ENCODE results near the gene ATXN1. TPM values are rescaled to one million over a fixed set of nuclear protein-coding genes. Genes with fewer than 3 reads are reported as not detected.

Gene ATXN1
- polyA plus RNA-seq, 1 of the 3 experiments (the other 2 are of a cell fraction): 7.9 TPM

GRCh38 chr6:16626650-16627049 lies 134.6 kb downstream of the ATXN1 start:
- CTCF ChIA-PET: no interaction called here
- H2AFZ ChIP-seq (ENCODE audit: low read depth): no peak overlapping the region
- TF ChIP-seq FOXM1 (IDR thresholded peaks at IDR 0.05; ENCODE audit: low read depth) (no peak), EZH2phosphoT487 (IDR thresholded peaks at IDR 0.05; ENCODE audit: borderline replicate concordance, low read depth) (no peak), GATA2 (CRISPR knock-in tag; IDR thresholded peaks at IDR 0.05) (no peak), RFX5 (IDR thresholded peaks at IDR 0.05; ENCODE audit: low read length) (no peak), TEAD4 (IDR thresholded peaks at IDR 0.05; ENCODE audit: borderline replicate concordance, insufficient read depth) (no peak), EP300 (IDR thresholded peaks at IDR 0.05; ENCODE audit: borderline replicate concordance in 1 of 2, low read depth in 1 of 2, low read length in 1 of 2) (no peak), SMC3 (IDR thresholded peaks at IDR 0.05; ENCODE audit: low read depth, low read length) (no peak), GABPA (IDR thresholded peaks at IDR 0.05; ENCODE audit: low read depth) (no peak), NFIC (IDR thresholded peaks at IDR 0.05; ENCODE audit: borderline replicate concordance) (no peak), FOXJ3 (CRISPR knock-in tag; IDR thresholded peaks at IDR 0.05) (no peak), CHD2 (IDR thresholded peaks at IDR 0.05; ENCODE audit: low read length, partially characterized antibody) (no peak), ZBTB33 (IDR thresholded peaks at IDR 0.05; ENCODE audit: borderline replicate concordance, low read depth) (no peak), PBX3 (IDR thresholded peaks at IDR 0.05) (no peak), YY1 (IDR thresholded peaks at IDR 0.05; ENCODE audit: low read depth) (no peak), RCOR1 (IDR thresholded peaks at IDR 0.05; ENCODE audit: low read length) (no peak)
- TF ChIP-seq, protein P1, sequence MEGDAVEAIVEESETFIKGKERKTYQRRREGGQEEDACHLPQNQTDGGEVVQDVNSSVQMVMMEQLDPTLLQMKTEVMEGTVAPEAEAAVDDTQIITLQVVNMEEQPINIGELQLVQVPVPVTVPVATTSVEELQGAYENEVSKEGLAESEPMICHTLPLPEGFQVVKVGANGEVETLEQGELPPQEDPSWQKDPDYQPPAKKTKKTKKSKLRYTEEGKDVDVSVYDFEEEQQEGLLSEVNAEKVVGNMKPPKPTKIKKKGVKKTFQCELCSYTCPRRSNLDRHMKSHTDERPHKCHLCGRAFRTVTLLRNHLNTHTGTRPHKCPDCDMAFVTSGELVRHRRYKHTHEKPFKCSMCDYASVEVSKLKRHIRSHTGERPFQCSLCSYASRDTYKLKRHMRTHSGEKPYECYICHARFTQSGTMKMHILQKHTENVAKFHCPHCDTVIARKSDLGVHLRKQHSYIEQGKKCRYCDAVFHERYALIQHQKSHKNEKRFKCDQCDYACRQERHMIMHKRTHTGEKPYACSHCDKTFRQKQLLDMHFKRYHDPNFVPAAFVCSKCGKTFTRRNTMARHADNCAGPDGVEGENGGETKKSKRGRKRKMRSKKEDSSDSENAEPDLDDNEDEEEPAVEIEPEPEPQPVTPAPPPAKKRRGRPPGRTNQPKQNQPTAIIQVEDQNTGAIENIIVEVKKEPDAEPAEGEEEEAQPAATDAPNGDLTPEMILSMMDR (IDR thresholded peaks at IDR 0.05): no peak
- TF ChIP-seq, protein P2, sequence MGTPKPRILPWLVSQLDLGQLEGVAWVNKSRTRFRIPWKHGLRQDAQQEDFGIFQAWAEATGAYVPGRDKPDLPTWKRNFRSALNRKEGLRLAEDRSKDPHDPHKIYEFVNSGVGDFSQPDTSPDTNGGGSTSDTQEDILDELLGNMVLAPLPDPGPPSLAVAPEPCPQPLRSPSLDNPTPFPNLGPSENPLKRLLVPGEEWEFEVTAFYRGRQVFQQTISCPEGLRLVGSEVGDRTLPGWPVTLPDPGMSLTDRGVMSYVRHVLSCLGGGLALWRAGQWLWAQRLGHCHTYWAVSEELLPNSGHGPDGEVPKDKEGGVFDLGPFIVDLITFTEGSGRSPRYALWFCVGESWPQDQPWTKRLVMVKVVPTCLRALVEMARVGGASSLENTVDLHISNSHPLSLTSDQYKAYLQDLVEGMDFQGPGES (IDR thresholded peaks at IDR 0.05; ENCODE audit: low read depth, low read length): no peak
- TF ChIP-seq, protein P3, sequence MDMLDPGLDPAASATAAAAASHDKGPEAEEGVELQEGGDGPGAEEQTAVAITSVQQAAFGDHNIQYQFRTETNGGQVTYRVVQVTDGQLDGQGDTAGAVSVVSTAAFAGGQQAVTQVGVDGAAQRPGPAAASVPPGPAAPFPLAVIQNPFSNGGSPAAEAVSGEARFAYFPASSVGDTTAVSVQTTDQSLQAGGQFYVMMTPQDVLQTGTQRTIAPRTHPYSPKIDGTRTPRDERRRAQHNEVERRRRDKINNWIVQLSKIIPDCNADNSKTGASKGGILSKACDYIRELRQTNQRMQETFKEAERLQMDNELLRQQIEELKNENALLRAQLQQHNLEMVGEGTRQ (IDR thresholded peaks at IDR 0.05; ENCODE audit: borderline replicate concordance, low read depth, low read length): no peak

More at GRCh38 chr6:16626650-16627049, 134.6 kb downstream of the ATXN1 start:
- Histone ChIP-seq H3K4me1 (ENCODE audit: control insufficient read depth in 1 of 2, insufficient read depth in 2 of 2, low read depth in 1 of 2, low read length in 1 of 2) (peaks cover 0 to 3% of the 10 kb centered on the region in 2 experiments; a peak in 1 of 4 replicates), H3K27ac (ENCODE audit: low read depth in 2 of 2, low read length in 1 of 2) (no peak overlapping the region), H3K9me3 (no peaks in the 10 kb centered on the region), H3K27me3 (ENCODE audit: insufficient read depth) (no peaks in the 10 kb centered on the region), H4K20me1 (ENCODE audit: insufficient read depth) (no peaks in the 10 kb centered on the region), H3K9me2 (no peaks in the 10 kb centered on the region), H3F3A (replicated peaks; ENCODE audit: insufficient read depth) (peaks cover 11% of the 10 kb centered on the region), H3K79me2 (ENCODE audit: insufficient read depth) (peaks cover 42% of the 10 kb centered on the region), H3K4me3 (ENCODE audit: low read depth in 2 of 2, low read length in 1 of 2) (no peak overlapping the region), H3K9ac (no peak overlapping the region), H3K4me2 (no peak overlapping the region), H3K36me3 (replicated peaks in 1 of 2; ENCODE audit: control insufficient read depth in 1 of 2, insufficient read depth in 2 of 2, low read length in 1 of 2) (peaks cover 0 to 15% of the 10 kb centered on the region in 2 experiments)
- 94% methylated on average over 2 of the region's 2 CpGs for WGBS (ENCODE audit: low lambda C conversion rate)
- no peak for DNase-seq
- POLR2A ChIA-PET: no interaction called here

Measured in SK-N-SH (cell line).